Uterus (tissue), 2 donors: ENCODE results near the gene ELAPOR1.

Source experiments
- CTCF ChIP-seq, 4 experiments: fragments of 200-600 bp in 2 of 4; fragments of 450-650 bp in 2 of 4; sonication (generic) in 2 of 4; IDR thresholded peaks; one replicate each; pipeline ENCODE4 v1.5.1; 2016 to 2019; ENCODE audit warnings: antibody characterized with exemption in 4 of 4, mild to moderate bottlenecking in 2 of 4, moderate library complexity in 1 of 4
- POLR2A ChIP-seq, 2 donors: fragments of 450-650 bp; IDR thresholded peaks; one replicate each; pipeline ENCODE4 v1.6.1; 2016; ENCODE audit warnings: antibody characterized with exemption in 2 of 2, mild to moderate bottlenecking in 1 of 2, moderate library complexity in 1 of 2

- TF ChIP-seq CTCF (IDR thresholded peaks at IDR 0.05), result no peak
- TF ChIP-seq POLR2A (IDR thresholded peaks at IDR 0.05), result no peak
Observed at GRCh38 chr1:109158433-109158832, 44.5 kb downstream of the ELAPOR1 start.
